Colonic mucosa (tissue), 4 donors: ENCODE measurements around the gene NHEJ1. TPM values are rescaled to one million over a fixed set of nuclear protein-coding genes. Genes with fewer than 3 reads are reported as not detected.

Source experiments
- DNase-seq: peaks from one replicate; pipeline ENCODE4 v3.0.0-alpha.2; 2020
- H3K27ac ChIP-seq: fragments of 200-600 bp; one replicate; pipeline ENCODE4 v1.8.0; 2021
- H3K27me3 ChIP-seq: fragments of 200-600 bp; one replicate; pipeline ENCODE4 v1.8.0; 2021
- H3K36me3 ChIP-seq: fragments of 200-600 bp; one replicate; pipeline ENCODE4 v1.8.0; 2021
- H3K4me1 ChIP-seq: fragments of 200-600 bp; one replicate; pipeline ENCODE4 v1.8.0; 2021; ENCODE audit warnings: mild to moderate bottlenecking
- H3K4me3 ChIP-seq: fragments of 200-600 bp; one replicate; pipeline ENCODE4 v1.8.0; 2021
- H3K9ac ChIP-seq, 2 donors: one replicate each; pipeline ENCODE4 v1.7.0; 2013; ENCODE audit warnings: control low read depth in 2 of 2, low read depth in 2 of 2, low read length in 2 of 2
- H3K9me3 ChIP-seq: fragments of 200-600 bp; one replicate; pipeline ENCODE4 v1.8.0; 2021
- intact Hi-C: fragments of 100-400 bp; cut with DNase I; formaldehyde crosslinking; loops from one replicate; pipeline ENCODE4 v1.14.1; 2022
- total RNA-seq, 2 donors: library from RNA; stranded (reverse); fragmentation: NEBNext Ultra II Directional in 1 of 2; extraction: Animal tissue kit (Norgen Biotek cat#: 25700) in 1 of 2; gene quantifications; one replicate each; pipeline ENCODE4 v1.2.1, GENCODE V29; 2021
- TF ChIP-seq, protein P1 (sequence below): fragments of 200-600 bp; IDR thresholded peaks from one replicate; pipeline ENCODE4 v1.8.0; 2022; ENCODE audit warnings: antibody characterized with exemption, mild to moderate bottlenecking
- donor health status: healthy.
- donor health status: DM: no; HTN: no; CAD: no.
- donor health status: DM: no; HTN: no; CAD: no.

NHEJ1 gene
- total RNA-seq, 2 donors from 2014 or later: 30.7 to 51.1 TPM

DNA sequence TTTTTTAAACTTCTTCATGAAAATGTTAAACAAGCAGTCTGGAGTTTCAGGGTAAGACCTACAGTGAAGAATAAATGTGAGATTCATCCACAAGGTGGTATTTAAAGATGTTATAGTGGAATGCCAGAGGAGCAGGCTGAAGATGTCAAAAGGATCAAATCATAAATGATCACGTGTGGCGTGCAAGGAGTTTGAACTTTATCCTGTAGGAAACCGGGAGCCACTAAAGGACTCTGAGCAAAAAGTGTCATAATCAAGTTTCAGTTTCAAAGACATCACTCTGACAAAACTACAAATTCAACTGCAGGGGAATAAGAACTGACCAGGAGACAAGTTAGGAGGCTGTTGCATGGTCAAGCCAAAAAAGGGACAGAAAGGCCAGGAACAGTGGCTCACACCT lies 19.9 kb downstream of the NHEJ1 start:
- no peak for DNase-seq

DNA sequence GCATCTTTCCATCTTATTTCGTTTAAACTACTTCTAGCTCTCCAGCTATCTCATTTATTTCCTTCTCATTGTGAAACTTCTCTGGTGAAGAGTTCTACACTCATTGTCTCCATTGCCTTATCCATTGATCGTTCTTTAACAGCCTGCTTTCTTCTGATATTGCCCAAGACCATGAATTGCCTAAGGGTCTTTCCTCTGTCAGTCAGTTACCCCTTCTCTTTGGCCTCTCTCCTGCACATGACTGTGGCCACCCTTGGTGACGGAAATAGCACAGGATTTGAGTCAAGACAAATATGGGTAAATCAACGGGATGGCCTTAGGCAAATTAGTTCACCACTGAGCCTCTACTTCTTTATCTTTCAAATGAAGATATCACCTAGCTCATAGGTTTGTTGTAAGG lies 26.6 kb downstream of the NHEJ1 start:
- Histone ChIP-seq H3K36me3 (no peaks in the 10 kb centered on the region), H3K27me3 (no peaks in the 10 kb centered on the region), H3K27ac (no peak overlapping the region), H3K4me1 (no peaks in the 10 kb centered on the region), H3K9ac (no peak overlapping the region), H3K9me3 (no peaks in the 10 kb centered on the region), H3K4me3 (no peak overlapping the region)
- intact Hi-C loops: no loop called here
- TF ChIP-seq, protein P1, sequence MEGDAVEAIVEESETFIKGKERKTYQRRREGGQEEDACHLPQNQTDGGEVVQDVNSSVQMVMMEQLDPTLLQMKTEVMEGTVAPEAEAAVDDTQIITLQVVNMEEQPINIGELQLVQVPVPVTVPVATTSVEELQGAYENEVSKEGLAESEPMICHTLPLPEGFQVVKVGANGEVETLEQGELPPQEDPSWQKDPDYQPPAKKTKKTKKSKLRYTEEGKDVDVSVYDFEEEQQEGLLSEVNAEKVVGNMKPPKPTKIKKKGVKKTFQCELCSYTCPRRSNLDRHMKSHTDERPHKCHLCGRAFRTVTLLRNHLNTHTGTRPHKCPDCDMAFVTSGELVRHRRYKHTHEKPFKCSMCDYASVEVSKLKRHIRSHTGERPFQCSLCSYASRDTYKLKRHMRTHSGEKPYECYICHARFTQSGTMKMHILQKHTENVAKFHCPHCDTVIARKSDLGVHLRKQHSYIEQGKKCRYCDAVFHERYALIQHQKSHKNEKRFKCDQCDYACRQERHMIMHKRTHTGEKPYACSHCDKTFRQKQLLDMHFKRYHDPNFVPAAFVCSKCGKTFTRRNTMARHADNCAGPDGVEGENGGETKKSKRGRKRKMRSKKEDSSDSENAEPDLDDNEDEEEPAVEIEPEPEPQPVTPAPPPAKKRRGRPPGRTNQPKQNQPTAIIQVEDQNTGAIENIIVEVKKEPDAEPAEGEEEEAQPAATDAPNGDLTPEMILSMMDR: no peak
- no peak for DNase-seq

More for the DNA sequence above, 19.9 kb downstream of the NHEJ1 start:
- no peaks in the 10 kb centered on the region for H3K27me3 ChIP-seq
- no peak overlapping the region for H3K27ac ChIP-seq
- TF ChIP-seq, protein P1: no peak
- H3K36me3 ChIP-seq: no peaks in the 10 kb centered on the region
- intact Hi-C loops: no loop called here
- H3K4me1 ChIP-seq: no peaks in the 10 kb centered on the region
- H3K9ac ChIP-seq: no peak overlapping the region
- H3K9me3 ChIP-seq: no peaks in the 10 kb centered on the region
- H3K4me3 ChIP-seq: no peak overlapping the region

DNA sequence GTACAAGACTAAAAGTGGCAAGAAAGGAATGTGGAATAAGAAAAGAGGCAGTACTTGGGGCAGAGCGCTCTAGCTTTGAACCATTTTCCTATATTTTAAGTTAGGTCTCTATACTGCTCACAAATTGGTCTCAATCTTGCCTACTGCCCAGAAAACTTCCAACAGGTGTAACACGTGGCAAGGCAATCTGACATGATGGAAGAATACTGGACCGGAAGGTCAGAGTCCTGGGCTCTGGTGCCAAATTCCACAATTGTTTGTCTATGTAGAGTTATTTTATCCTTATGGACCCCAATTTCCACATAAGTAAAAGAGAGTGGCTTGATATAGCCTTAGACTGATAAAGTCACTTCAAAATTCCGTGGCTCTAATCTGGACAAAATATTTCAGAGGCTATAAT lies 28.9 kb downstream of the NHEJ1 start:
- Histone ChIP-seq H3K9ac (no peak overlapping the region), H3K4me1 (peaks cover 4% of the 10 kb centered on the region), H3K27me3 (no peaks in the 10 kb centered on the region), H3K36me3 (no peaks in the 10 kb centered on the region), H3K4me3 (no peak overlapping the region), H3K9me3 (no peaks in the 10 kb centered on the region), H3K27ac (no peak overlapping the region)
- DNase-seq: no peak
- intact Hi-C loops: no loop called here
- TF ChIP-seq, protein P1: no peak

DNA sequence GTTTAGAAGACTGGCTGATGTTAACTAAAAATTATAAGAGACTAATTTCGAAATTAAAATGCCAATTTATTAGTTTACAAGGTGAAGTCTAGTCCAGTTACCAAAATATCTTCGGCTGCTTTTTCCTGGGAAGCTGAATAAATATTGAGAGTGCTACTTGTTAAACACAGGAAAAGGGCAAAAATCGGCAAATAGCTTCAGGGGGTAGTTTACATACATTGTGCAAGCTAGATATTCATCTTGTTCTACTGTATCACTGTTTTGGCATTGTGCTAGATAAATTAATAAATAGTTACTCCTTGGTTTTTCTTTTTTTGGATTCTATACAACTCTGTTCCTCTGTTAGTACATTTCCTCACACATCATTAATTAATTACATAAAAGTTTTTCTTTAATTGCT lies 29.3 kb downstream of the NHEJ1 start:
- no peak overlapping the region for H3K4me3 ChIP-seq
- no peak for DNase-seq
- H3K36me3 ChIP-seq: no peaks in the 10 kb centered on the region
- H3K27ac ChIP-seq: no peak overlapping the region
- intact Hi-C loops: no loop called here
- TF ChIP-seq, protein P1: no peak
- H3K27me3 ChIP-seq: no peaks in the 10 kb centered on the region
- peaks cover 4% of the 10 kb centered on the region for H3K4me1 ChIP-seq
- no peaks in the 10 kb centered on the region for H3K9me3 ChIP-seq
- H3K9ac ChIP-seq: no peak overlapping the region

DNA sequence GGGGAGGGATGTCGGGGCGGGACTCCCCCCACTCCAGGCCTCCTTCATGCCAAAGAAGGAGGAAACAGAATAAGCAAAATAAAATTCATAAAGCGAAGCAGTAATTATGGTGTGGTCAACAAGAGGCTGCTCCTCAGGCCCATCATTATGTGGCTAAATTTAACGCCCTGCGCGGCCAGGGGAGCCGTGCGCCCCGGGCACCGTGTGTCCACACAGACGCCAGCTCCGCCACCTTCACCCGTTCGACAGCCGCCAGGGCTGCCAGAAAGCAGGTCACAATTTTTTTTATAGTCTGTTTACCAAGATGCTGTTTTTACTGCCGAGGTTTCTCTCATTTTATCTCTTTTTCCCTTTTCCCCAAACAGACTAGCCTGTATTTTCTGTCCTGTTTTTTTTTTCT lies 31.0 kb downstream of the NHEJ1 start:
- Histone ChIP-seq H3K9ac (no peak overlapping the region), H3K27me3 (no peaks in the 10 kb centered on the region), H3K36me3 (no peaks in the 10 kb centered on the region), H3K9me3 (no peaks in the 10 kb centered on the region), H3K4me3 (no peak overlapping the region), H3K4me1 (peaks cover 4% of the 10 kb centered on the region), H3K27ac (no peak overlapping the region)
- DNase-seq: no peak
- TF ChIP-seq, protein P1: no peak
- intact Hi-C loops: no loop called here

DNA sequence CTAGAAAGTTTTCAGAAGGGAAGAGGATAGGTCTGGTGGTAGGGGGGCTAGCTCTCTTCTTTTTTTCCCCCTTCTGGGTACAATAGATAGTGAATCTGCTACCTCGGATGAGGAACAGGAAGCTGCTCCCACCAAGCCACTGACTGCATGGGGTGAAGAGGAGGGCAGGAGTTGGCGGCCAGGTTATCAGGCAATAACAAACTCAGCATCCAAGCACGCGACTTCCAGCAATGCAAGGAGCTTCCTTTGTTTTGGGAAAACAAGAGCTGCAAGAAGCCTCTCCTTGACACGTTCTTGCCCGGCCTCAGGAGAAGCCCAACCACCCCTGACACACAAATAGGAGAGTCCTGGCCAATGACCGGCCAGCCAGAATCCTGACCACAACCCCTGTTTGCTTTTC lies 32.2 kb downstream of the NHEJ1 start:
- intact Hi-C loops: no loop called here
- Histone ChIP-seq H3K4me3 (no peak overlapping the region), H3K9ac (no peak overlapping the region), H3K9me3 (no peaks in the 10 kb centered on the region), H3K4me1 (peaks cover 4% of the 10 kb centered on the region), H3K36me3 (no peaks in the 10 kb centered on the region), H3K27ac (no peak overlapping the region), H3K27me3 (no peaks in the 10 kb centered on the region)
- TF ChIP-seq, protein P1: no peak
- no peak for DNase-seq
